Lower leg skin (tissue), 3 donors: ENCODE results near the gene SDR9C7.
"Not testable (repeated sequence)": the region's sequence is repeated elsewhere in the genome, so short reads cannot be mapped to it uniquely, and the experiment has no call there.

Experiments used
- CTCF ChIP-seq, 3 donors: fragments of 450-650 bp; IDR thresholded peaks; one replicate each; pipeline ENCODE4 v1.5.1; 2016; ENCODE audit warnings: antibody characterized with exemption in 3 of 3, mild to moderate bottlenecking in 3 of 3, moderate library complexity in 2 of 3
- POLR2A ChIP-seq, 2 donors: fragments of 450-650 bp; IDR thresholded peaks; one replicate each; pipeline ENCODE4 v1.6.1; 2016 to 2017; ENCODE audit warnings: antibody characterized with exemption in 2 of 2, mild to moderate bottlenecking in 1 of 2, moderate library complexity in 1 of 2

GRCh38 chr12:56968910-56969309 is 34.7 kb upstream of the SDR9C7 start:
- TF ChIP-seq CTCF, POLR2A (IDR thresholded peaks at IDR 0.05): not testable (repeated sequence)
